PC-3 (cell line): Measurements from ENCODE around the gene CIB2. TPM values are rescaled to one million over a fixed set of nuclear protein-coding genes. Genes with fewer than 3 reads are reported as not detected.

Experiments
- ATAC-seq: fragments of 200-7000 bp; cut with Tn5 transposase; 2 replicates; pipeline ENCODE4 v1.9.1; 2020; ENCODE audit warnings: mild to moderate bottlenecking, moderate library complexity
- BruUV-seq: library from RNA; stranded (reverse); fragments of 400-500 nt; replicated peaks from 2 replicates; lab custom pipeline; 2021; lab: Mats Ljungman, UMichigan
- CTCF ChIA-PET: fragments of 300-600 bp; sonication (Branson Sonifier 250); formaldehyde crosslinking; loops from one replicate; lab custom pipeline; 2022; ENCODE audit warnings: antibody characterized with exemption; lab: Charles Lee
- POLR2A ChIA-PET: fragments of 300-600 bp; sonication (Branson Sonifier 250); formaldehyde crosslinking; loops from one replicate; lab custom pipeline; 2022; ENCODE audit warnings: antibody characterized with exemption; ENCODE audit not compliant: unreplicated experiment; lab: Charles Lee
- DNase-seq: peaks from one replicate; pipeline ENCODE4 v3.0.0-alpha.2; 2015
- H2AFZ ChIP-seq: fragments of 300-600 bp; sonication (generic); 2 replicates; pipeline ENCODE4 v1.6.0; 2016; ENCODE audit warnings: antibody characterized with exemption, low read length
- H3F3A ChIP-seq: fragments of 300-600 bp; sonication (generic); one replicate; pipeline ENCODE4 v1.6.0; 2017; ENCODE audit warnings: antibody characterized with exemption, low read length, control low read depth, mild to moderate bottlenecking; ENCODE audit not compliant: unreplicated experiment
- H3K27ac ChIP-seq: fragments of 300-600 bp; sonication (generic); 2 replicates; pipeline ENCODE4 v1.5.1; 2016; ENCODE audit warnings: mild to moderate bottlenecking, low read length
- H3K27me3 ChIP-seq: fragments of 300-600 bp; sonication (generic); 2 replicates; pipeline ENCODE4 v1.6.1; 2016; ENCODE audit warnings: low read length, mixed read lengths
- H3K36me3 ChIP-seq: fragments of 300-600 bp; sonication (generic); 2 replicates; pipeline ENCODE4 v1.6.1; 2016; ENCODE audit warnings: low read depth, mixed run types, low read length, mixed read lengths
- H3K4me1 ChIP-seq: fragments of 300-600 bp; sonication (generic); 2 replicates; pipeline ENCODE4 v1.5.1; 2016; ENCODE audit warnings: low read length; ENCODE audit not compliant: insufficient read depth
- H3K4me2 ChIP-seq: fragments of 300-600 bp; sonication (generic); 2 replicates; pipeline ENCODE4 v1.6.0; 2016; ENCODE audit warnings: low read length
- H3K4me3 ChIP-seq: fragments of 300-600 bp; sonication (generic); 2 replicates; pipeline ENCODE4 v1.5.1; 2016; ENCODE audit warnings: mild to moderate bottlenecking, low read length, mixed read lengths
- H3K79me2 ChIP-seq: fragments of 300-600 bp; sonication (generic); 2 replicates; pipeline ENCODE4 v1.6.1; 2017; ENCODE audit warnings: low read length, mixed read lengths
- H3K9ac ChIP-seq: fragments of 300-600 bp; sonication (generic); 2 replicates; pipeline ENCODE4 v1.6.0; 2016; ENCODE audit warnings: mild to moderate bottlenecking, low read length
- H3K9me2 ChIP-seq: fragments of 300-600 bp; sonication (generic); replicated peaks from 2 replicates; pipeline ENCODE4 v1.6.1; 2016; ENCODE audit warnings: mixed run types, low read length, mixed read lengths
- H3K9me3 ChIP-seq: fragments of 300-600 bp; sonication (generic); 2 replicates; pipeline ENCODE4 v1.6.1; 2016; ENCODE audit warnings: low read length, mixed read lengths
- H4K20me1 ChIP-seq: fragments of 300-600 bp; sonication (generic); 2 replicates; pipeline ENCODE4 v1.6.1; 2016; ENCODE audit warnings: low read length, mixed read lengths
- CTCF ChIP-seq: fragments of 300-600 bp; sonication (generic); conservative IDR thresholded peaks from 2 replicates; pipeline ENCODE4 v1.5.1; 2017; ENCODE audit warnings: antibody characterized with exemption, low read depth, mild to moderate bottlenecking, low read length
- EZH2 ChIP-seq: fragments of 300-600 bp; sonication (generic); IDR thresholded peaks from one replicate; pipeline ENCODE4 v1.6.1; 2017; ENCODE audit warnings: antibody characterized with exemption, mild to moderate bottlenecking, low read length; ENCODE audit not compliant: unreplicated experiment
- EZH2phosphoT487 ChIP-seq: fragments of 300-600 bp; sonication (generic); IDR thresholded peaks from 2 replicates; pipeline ENCODE4 v1.6.1; 2018; ENCODE audit warnings: mild to moderate bottlenecking, antibody characterized with exemption, low read length, borderline replicate concordance
- intact Hi-C: fragments of 100-400 bp; cut with micrococcal nuclease; formaldehyde crosslinking; loops from 2 replicates; pipeline ENCODE4 v1.9.0; 2023
- total RNA-seq: library from RNA; depleted of rRNA; stranded (reverse); fragments of >200 nt; gene quantifications from 2 replicates; pipeline ENCODE4 v1.2.3, GENCODE V29; 2014

Gene CIB2
- total RNA-seq, 1 experiment from 2014 or later = 10.4 TPM

GRCh38 chr15:78125267-78125666 lies 6.0 kb downstream of the CIB2 start:
- Histone ChIP-seq H4K20me1 (no peaks in the 10 kb centered on the region), H3K36me3 (no peaks in the 10 kb centered on the region), H3K9me3 (no peaks in the 10 kb centered on the region), H3K4me3 (no peak overlapping the region), H3K79me2 (no peaks in the 10 kb centered on the region), H3K9me2 (no peaks in the 10 kb centered on the region), H3K9ac (no peak overlapping the region), H3K4me2 (no peak overlapping the region), H3F3A (no peaks in the 10 kb centered on the region), H3K4me1 (peaks cover 16% of the 10 kb centered on the region; the same call in 1 of the 2 replicates), H3K27ac (no peak overlapping the region), H3K27me3 (no peaks in the 10 kb centered on the region), H2AFZ (no peak overlapping the region)
- intact Hi-C loops = no loop called here
- ATAC-seq (no peak), DNase-seq (no peak)
- ChIA-PET POLR2A (no interaction called here), CTCF (no interaction called here)
- TF ChIP-seq EZH2phosphoT487 (no peak), CTCF (no peak), EZH2 (no peak)
- no TSS peak for BruUV-seq

- TF ChIP-seq EZH2phosphoT487 (no peak), EZH2 (no peak), CTCF (no peak)
- no peaks in the 10 kb centered on the region for H3K36me3 ChIP-seq
- no peak for DNase-seq
- H3K9me2 ChIP-seq = no peaks in the 10 kb centered on the region
- CTCF ChIA-PET = no interaction called here
- H3K4me2 ChIP-seq = no peak overlapping the region
- H3F3A ChIP-seq = no peaks in the 10 kb centered on the region
- no peak overlapping the region for H3K9ac ChIP-seq
- H2AFZ ChIP-seq = no peak overlapping the region
- no peak for ATAC-seq
- no peaks in the 10 kb centered on the region for H3K4me1 ChIP-seq
- POLR2A ChIA-PET = no interaction called here
- no peak overlapping the region for H3K4me3 ChIP-seq
- intact Hi-C loops = no loop called here
- no peaks in the 10 kb centered on the region for H3K9me3 ChIP-seq
- BruUV-seq = no TSS peak
- H3K79me2 ChIP-seq = no peaks in the 10 kb centered on the region
- H3K27me3 ChIP-seq = no peaks in the 10 kb centered on the region
- H4K20me1 ChIP-seq = no peaks in the 10 kb centered on the region
- no peak overlapping the region for H3K27ac ChIP-seq
These were observed 10.7 kb downstream of the CIB2 start for GRCh38 chr15:78120523-78120922.

GRCh38 chr15:78112551-78112950 lies 18.7 kb downstream of the CIB2 start:
- TF ChIP-seq EZH2 (no peak), EZH2phosphoT487 (no peak), CTCF (no peak)
- ChIA-PET POLR2A (no interaction called here), CTCF (interaction anchor here (2.0 kb wide), 1 partner anchor 83 kb away, joined by 8 read pairs; no protein-coding TSS in a partner anchor)
- no peak overlapping the region for H3K4me2 ChIP-seq
- no peak overlapping the region for H3K4me3 ChIP-seq
- H3K9me2 ChIP-seq = no peaks in the 10 kb centered on the region
- no peaks in the 10 kb centered on the region for H3K4me1 ChIP-seq
- intact Hi-C loops = loop anchor here (5.0 kb wide), 1 partner anchor 305 kb away; no protein-coding TSS in a partner anchor
- BruUV-seq = no TSS peak
- no peaks in the 10 kb centered on the region for H3K9me3 ChIP-seq
- H3K79me2 ChIP-seq = no peaks in the 10 kb centered on the region
- H3F3A ChIP-seq = no peaks in the 10 kb centered on the region
- H3K27ac ChIP-seq = no peak overlapping the region
- no peak overlapping the region for H3K9ac ChIP-seq
- H3K36me3 ChIP-seq = no peaks in the 10 kb centered on the region
- H2AFZ ChIP-seq = no peak overlapping the region
- H4K20me1 ChIP-seq = no peaks in the 10 kb centered on the region
- ATAC-seq = no peak
- H3K27me3 ChIP-seq = no peaks in the 10 kb centered on the region
- DNase-seq = no peak
